GM18873 (cell line): Measurements from ENCODE around the gene SIRT1.
"Not testable (repeated sequence)": the region's sequence is repeated elsewhere in the genome, so short reads cannot be mapped to it uniquely, and the experiment has no call there.

Source experiments
- ATAC-seq: cut with Tn5 transposase; IDR thresholded peaks from one replicate; pipeline ENCODE4 v1.9.1; 2021; ENCODE audit warnings: mild to moderate bottlenecking, moderate library complexity, moderate number of reproducible peaks; ENCODE audit not compliant: unreplicated experiment, low FRiP score

Gene SIRT1

DNA sequence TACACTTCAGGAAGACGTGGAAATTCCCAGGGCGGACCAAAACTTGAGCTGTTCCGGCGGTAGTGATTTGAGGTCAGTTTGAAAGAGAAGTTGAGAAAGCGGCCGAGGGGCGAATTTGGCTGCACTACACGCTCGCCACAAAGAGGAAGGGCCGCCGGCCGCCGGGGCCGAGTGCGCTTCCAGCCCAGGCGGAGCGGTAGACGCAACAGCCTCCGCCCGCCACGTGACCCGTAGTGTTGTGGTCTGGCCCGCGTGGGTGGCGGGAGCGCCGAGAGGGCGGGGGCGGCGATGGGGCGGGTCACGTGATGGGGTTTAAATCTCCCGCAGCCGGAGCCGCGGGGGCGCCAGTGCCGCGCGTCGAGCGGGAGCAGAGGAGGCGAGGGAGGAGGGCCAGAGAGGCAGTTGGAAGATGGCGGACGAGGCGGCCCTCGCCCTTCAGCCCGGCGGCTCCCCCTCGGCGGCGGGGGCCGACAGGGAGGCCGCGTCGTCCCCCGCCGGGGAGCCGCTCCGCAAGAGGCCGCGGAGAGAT is at the start of gene SIRT1:
Gene SIRT1, plus strand, starts transcription at position 344 of the 529 bp plus-strand sequence. Its CDS starts 66 bp downstream, at position 410.
- peak; percentile 84 for ATAC-seq

DNA sequence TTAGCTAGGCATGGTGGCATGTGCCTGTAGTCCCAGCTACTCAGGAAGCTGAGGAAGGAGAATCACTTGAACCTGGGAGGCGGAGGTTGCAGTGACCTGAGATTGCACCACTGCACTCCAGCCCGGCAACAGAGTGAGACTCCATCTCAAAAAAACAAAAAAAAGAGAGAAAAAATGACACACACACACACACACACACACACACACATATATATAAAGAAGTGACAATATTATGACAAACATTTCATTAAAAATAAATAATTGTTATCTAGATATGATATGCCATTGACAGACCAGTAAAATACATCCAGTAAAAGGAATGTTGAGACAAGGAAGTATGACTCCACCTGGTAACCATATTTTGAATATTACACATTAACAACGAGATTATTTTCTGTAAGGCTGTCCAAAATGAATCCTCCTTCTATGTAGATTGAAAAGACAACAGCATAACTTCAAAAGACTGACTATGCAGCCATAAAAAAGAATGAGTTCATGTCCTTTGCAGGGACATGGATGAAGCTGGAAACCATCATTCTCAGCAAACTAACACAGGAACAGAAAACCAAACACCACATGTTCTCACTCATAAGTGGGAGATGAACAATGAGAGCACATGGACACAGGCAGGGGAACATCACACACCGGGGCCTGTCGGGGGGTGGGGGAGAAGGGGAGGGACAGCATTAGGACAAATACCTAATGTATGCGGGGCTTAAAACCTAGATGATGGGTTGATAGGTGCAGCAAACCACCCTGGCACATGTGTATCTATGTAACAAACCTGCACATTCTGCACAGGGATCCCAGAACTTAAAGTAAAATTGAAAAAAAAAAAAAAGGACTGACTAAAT is 48.7 kb upstream of the SIRT1 start:
- not testable (repeated sequence) for ATAC-seq

DNA sequence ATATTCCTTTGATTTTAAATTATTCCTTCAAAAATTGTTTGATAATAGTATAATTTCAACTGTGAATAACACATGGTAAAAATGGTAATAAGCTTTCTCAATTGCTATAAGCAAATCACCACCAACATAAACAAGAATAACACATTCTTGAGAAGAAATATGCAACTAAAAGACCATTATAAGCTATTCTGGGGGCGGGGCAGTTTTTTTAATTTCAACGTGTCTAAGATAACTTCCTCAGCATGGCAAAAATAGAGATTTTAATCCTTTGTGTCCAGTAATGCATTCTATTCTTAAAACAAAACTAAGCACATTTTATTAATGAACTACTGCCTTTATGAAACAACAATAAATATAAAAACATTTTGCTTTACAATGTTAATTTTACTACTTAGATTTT is 48.0 kb upstream of the SIRT1 start:
- no peak for ATAC-seq

DNA sequence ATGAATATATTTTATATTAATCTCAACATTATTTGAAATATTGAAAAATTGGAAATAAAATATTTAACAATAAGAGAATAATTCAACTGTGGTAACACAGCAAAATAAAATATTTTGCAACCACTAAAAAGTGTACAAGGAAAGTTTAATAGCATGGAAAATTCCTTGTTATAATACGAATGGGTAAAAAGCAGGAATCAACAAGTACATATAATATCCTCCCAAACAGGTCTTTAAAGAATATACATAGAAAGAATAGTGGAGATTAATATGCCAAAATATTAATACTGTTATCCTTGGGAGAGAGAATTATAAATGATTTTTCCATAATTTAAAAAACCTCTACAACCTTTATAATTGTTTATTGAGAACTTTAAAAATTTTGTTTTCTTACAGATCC is 47.5 kb upstream of the SIRT1 start:
- ATAC-seq, result no peak

DNA sequence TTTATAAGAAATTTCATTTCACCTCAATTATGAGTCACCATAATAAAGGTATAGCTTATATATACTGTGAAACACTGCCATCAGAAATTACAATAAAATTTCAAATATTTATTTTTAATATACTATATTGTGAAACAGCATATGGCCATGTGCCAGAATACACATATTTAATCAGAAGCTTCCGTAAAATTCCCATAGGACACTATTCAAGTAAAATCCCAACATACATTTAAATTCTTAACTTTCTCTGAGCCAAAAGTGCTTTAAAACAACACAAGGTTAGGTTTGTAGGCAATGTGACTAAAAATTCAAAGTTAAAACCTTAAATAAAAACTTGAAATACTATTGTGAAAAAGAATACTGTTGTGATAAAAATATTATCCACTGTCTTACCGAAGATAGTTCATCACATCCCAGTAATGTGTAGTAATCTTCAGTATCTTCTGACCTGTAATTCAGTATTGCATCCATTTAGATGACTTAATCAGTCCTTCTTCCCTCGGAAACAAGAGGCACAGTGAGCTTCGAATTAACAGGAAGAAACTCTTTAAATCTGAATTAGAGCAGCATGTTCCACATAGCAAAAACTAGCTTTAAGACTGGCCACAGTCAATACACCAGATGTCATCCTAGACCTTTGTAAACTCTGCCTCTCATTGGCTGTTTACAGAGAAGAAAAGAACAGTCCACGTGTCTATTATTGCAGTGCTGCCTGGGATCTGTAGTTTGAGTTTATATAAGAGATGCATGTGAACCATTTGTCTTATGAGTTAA is 46.7 kb upstream of the SIRT1 start, which contains the start of gene DNAJC12:
Gene DNAJC12, minus strand, starts transcription at position 648 of the 774 bp plus-strand sequence. Its CDS starts 177 bp downstream, at position 471.
- no peak for ATAC-seq

DNA sequence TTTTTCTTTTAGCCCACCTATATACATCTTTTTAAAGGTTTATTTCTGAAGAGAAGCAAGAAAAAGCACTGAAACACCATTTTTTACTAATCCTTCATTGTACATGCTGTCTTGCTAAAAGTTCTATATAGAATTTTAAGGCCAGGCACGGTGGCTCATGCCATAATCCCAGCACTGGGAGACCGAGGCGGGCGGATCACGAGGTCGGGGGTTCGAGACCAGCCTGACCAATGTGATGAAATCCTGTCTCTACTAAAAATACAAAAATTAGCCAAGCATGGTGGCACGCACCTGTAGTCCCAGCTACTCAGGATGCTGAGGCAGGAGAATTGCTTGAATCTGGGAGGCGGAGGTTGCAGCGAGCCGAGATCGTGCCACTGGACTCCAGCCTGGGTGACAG is 44.9 kb upstream of the SIRT1 start:
- not testable (repeated sequence) for ATAC-seq

DNA sequence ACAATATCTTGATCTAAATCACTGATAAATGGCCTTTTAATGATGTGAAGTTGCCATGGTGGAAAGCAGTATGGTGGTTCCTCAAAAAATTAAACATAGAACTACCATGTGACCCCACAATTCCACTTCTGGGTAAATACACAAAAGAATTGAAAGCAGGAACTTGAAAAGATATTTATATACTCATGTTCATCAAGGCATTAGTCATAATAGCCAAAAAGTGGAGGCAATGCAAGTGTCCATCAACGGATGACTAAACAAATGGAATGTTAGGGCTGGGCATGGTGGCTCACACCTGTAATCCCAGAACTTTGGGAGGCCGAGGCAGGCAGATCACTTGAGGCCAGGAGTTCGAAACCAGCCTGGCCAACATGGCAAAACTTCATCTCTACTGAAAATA is 44.5 kb upstream of the SIRT1 start:
- no peak for ATAC-seq

DNA sequence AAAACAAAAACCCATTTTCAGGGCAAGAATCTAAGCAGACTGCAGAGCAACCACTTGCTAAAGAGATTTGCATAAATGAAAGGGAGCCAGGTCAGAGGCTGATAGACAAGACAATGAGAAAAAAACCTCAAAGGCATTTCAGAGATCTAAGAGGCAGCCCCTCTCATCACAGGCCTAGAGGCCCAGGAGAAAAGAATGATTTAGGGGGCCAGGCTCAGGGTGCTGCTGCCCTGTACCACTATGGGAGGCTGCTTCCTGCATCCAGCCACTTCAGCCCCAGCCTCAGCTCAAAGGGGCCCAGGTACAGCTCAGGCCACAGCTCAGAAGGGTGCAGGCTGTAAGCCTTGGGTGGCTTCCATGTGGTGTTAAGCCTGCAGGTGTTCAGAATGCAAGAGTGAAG is 42.7 kb upstream of the SIRT1 start:
- no peak for ATAC-seq

DNA sequence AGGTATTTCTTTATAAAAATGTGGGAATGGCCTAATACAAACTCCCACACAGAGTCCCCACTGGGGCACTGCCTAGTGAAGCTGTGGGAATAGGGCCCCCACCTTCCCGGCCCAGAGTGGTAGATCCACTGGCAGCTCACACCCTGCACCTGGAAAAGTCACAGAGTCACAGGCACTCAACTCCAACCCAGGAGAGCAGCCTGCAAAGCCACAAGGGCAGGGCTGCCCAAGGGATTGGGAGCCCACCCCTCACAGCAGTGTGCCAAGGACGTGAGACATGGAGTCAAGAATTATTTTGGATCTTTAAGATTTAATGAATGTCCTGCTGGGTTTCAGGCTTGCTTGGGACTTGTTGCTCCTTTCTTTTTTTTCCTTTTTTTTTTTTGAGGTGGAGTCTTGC is 41.2 kb upstream of the SIRT1 start:
- ATAC-seq, result no peak

DNA sequence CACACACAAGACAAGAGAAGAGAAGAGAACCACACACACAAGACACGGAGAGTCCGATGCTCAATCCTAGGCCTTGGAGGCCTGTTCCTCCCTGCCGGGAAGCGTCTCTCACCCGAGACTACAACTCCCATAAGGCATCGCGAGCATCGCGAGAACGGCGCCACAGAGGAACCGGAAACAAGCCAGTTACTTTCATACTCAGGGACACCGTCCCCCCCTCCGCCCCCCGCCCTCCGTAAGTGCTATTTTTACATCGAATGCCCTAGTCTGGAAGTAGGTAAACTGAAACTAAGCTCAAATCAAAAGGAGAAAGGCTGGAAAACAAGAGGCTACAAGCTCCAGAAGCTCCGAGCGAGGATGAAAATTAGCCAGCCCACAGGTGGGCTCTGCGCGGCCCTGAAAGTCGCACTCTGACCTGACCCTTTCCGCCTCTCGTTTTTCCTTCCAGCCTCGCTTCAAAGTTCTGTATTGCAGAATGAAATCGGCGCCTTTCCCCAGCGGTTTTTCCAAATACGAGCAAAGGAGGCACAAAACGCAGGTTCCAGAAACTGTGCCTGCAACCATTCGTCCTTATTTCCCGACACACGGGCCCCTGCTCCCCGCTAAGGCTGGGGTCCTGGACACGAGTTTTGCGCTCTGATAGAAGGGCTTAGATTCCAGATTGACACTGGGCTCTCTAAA is 35.0 kb upstream of the SIRT1 start:
- peak; percentile 90 for ATAC-seq

DNA sequence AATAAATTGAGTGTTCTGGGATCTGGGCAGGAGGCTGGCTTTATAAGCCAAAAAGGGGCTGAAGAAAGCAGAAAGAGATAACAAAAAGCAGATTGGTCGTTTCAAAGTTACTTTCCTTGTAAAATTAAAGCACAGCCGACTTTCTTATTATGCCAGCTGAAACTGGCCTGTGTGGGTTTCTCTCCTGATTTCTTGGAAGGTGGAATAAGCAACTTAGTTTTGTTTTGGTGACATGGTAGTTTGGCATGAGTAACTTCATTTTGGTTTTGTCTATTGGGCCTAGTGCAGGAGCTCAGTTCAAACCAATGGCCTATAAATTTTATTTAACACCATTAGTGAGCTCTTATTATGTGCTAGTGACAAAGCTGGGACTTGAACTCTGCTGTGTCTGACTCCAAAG is 33.3 kb upstream of the SIRT1 start:
- no peak for ATAC-seq

DNA sequence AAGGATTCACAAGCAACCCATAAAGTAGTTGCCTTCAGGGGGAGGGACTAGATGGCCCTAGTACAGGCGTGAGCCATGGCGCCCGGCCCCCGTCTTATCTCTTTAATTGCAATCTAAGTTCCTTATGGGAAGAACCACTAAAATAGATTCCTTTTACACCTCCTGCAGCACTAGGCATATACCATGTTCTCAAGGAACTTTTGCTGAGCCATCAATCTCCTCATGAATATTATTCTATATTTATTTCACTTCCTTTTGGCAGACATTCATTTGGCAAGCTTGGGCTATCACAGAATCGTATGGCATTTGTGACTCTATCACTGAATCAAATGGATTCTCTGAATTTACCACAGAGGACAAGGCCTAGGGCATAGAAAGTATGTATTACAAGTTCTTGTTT is 31.7 kb upstream of the SIRT1 start:
- no peak for ATAC-seq

DNA sequence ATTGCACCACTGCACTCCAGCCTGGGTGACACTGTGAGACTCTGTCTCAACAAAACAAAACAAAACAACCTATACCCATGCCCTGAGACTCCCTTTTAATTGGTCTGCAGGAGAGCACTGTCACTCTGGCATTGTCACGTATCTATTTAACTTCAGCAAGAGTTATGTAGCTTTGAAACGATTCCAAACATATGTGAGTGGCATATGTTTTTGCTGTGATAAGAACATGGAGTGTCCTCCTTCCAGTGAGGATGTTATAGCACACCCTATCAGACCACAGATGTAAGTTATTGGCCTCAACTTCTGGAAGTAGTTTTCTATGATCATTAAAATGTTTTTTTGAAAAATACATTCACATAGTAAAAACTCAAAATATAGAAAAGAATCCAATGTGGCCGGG is 30.9 kb upstream of the SIRT1 start:
- no peak for ATAC-seq

DNA sequence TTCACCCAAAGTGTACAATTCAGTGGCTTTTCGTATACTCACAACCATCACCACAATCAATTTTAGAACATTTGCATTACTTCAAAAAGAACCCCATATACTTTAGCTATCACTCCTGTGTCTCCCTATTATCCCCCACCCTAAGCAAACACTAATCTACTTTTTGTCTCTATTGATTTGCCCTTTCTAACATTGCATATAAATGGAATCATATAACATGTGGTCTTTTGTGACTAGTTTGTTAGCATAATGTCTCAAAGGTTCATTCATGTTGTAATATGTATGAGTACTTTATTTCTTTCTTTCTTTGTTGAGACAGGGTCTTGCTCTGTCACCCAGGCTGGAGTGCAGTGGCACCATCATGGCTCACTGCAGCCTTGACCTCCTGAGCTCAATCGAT is 25.5 kb upstream of the SIRT1 start:
- ATAC-seq, result no peak

DNA sequence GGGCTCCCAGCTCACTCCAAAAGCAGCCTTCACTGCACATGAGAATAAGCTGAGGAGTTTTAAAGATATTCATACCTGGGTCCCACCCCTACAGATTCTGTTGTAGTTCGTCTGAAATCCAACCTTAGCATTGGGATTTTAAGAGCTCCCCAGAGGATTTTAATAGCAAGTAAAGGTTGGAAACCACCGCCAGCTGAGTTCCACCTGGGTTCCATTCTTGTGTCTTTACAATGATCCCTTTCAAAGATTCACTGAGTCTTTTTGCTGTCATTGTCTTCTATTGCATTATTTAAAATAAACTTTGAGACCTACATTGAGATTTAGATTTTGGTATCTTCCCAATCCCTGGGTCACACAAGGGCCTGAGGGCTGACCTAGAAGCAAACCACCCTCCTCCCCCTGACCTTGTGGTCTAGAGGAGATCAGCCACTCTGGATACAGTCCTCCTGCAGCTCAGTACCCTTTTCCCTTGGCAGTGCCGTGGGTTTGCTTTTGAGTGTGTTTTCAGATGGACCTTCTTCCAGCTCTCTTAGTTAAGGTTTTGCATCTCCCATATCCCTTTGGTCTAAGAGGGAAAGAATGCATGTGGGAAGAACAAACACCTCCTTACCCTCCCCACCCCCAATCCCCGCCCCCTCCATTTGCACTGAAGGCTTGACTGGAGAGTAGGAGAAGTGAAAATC is 22.6 kb upstream of the SIRT1 start:
- no peak for ATAC-seq

DNA sequence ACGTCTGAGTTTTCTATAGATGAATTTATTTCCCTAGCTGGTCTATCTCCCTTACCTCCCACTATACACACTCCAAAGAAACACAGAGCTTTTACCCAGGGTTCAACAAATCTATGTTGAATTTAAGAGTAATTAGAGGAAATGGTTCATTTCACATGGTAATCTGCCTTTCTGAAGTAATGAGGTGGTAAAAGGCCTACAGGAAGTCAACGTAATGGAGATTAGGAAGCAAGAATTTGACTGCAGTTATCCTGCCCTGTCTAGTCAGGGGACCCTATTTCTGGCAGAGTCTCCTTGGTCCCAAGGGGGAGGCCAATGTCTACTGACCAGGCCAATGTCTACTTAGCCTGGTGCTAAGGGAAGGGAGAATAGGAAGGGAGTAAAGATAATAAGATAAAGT is 21.4 kb upstream of the SIRT1 start:
- ATAC-seq, result no peak

DNA sequence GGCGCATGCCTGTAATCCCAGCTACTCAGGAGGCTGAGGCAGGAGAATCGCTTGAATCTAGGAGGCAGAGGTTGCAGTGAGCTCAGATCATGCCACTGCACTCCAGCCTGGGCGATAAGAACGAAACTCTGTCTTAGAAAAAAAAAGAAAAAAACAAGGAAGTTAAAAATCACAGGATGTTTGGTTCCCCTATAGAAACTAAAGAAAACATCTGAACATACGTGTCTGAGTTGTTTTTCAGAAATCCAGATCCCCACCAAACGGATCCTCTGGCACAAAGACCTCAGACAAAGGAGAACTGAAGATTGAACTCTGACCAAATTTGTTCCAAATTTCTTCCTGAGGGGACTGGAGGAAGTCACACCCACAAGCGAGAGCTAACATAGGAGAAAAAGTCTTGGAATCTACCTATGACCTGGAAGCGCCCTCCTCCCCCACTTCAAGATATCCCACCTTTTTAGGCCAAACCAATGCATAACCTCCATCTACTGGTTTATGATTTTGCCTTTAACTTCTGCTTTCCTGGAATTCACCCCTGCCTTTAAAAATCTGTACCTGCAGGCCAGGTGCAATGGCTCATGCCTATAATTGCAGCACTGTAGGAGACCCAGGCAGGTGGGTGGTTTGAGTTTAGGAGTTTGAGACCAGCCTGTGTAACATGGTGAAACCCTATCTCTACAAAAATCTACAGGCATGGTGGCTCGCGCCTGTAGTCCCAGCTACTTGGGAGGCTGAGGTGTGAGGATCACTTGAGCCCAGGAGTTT is 19.7 kb upstream of the SIRT1 start:
- ATAC-seq, result no peak

DNA sequence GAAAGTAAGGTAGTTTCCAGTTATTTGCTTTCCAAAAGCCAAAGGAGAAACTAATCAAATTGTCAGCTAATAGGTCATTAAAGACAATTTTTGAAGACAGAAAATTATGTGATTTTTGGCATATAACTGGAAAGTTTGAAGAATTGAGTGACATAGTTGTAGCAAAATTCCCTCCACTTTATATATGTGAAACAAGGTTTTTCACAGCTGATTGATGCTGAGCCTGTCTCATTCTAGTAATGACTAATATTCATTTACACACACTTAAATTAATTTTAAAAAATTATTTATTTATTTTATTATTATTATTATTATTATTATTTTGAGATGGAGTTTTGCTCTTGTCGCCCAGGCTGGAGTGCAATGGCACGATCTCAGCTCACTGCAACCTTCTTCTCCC is 16.3 kb upstream of the SIRT1 start:
- no peak for ATAC-seq

DNA sequence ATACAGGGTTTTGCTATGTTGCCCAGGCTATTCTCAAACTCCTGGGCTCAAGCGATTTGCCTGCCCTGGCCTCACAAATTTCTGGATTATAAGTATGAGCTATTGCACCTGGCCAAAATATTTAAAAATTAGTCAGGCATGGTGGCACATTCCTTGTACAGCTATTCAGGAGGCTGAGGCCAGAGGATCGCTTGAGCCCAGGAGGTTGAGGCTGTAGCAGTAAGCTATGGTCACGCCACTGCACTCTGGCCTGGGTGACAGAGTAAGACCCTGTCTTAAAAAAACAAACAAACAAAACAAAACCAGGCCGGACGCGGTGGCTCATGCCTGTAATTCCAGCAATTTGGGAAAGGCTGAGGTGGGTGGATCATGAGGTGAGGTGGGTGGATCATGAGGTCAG is 14.5 kb upstream of the SIRT1 start:
- ATAC-seq, result no peak
